SK-N-SH treated with all-trans-retinoic acid at 6 μM for 48 hours (cell line): ENCODE data around the gene SIRPB2.

Source experiments
- ATAC-seq: fragments of 200-7000 bp; cut with Tn5 transposase; 3 replicates; pipeline ENCODE4 v1.9.1; 2020; ENCODE audit warnings: mild to moderate bottlenecking, moderate library complexity
- ARNTL ChIP-seq: fragments of 450-650 bp; formaldehyde crosslinking; IDR thresholded peaks from 2 replicates; pipeline ENCODE4 v1.5.0; 2020; ENCODE audit warnings: low read depth, mild to moderate bottlenecking, moderate library complexity, borderline replicate concordance
- CREB5 ChIP-seq: fragments of 250-450 bp; sonication (Bioruptor Pico); IDR thresholded peaks from 2 replicates; pipeline ENCODE4 v1.5.1; 2020; ENCODE audit warnings: low read depth, mild to moderate bottlenecking, moderate library complexity
- CSDC2 ChIP-seq: fragments of 250-450 bp; sonication (Bioruptor Pico); IDR thresholded peaks from 2 replicates; pipeline ENCODE4 v1.5.0; 2020; ENCODE audit warnings: mild to moderate bottlenecking, moderate library complexity
- CSRNP3 ChIP-seq: fragments of 250-450 bp; sonication (Bioruptor Pico); IDR thresholded peaks from 2 replicates; pipeline ENCODE4 v1.5.1; 2021; ENCODE audit warnings: mild to moderate bottlenecking, moderate library complexity
- ESRRG ChIP-seq: fragments of 250-450 bp; sonication (Bioruptor Pico); IDR thresholded peaks from 2 replicates; pipeline ENCODE4 v1.6.1; 2021; ENCODE audit warnings: mild to moderate bottlenecking
- GLIS3 ChIP-seq: fragments of 250-450 bp; sonication (Bioruptor Pico); IDR thresholded peaks from 2 replicates; pipeline ENCODE4 v1.5.0; 2020; ENCODE audit warnings: mild to moderate bottlenecking, moderate library complexity
- ISL1 ChIP-seq: fragments of 250-450 bp; sonication (Bioruptor Pico); IDR thresholded peaks from 2 replicates; pipeline ENCODE4 v2.1.2; 2022; ENCODE audit warnings: mild to moderate bottlenecking, moderate library complexity
- OSR1 ChIP-seq: fragments of 250-450 bp; sonication (Bioruptor Pico); IDR thresholded peaks from 2 replicates; pipeline ENCODE4 v1.8.0; 2022; ENCODE audit warnings: moderate library complexity, mild to moderate bottlenecking, inconsistent platforms
- PATZ1 ChIP-seq: fragments of 250-450 bp; sonication (Bioruptor Pico); IDR thresholded peaks from 2 replicates; pipeline ENCODE4 v1.8.0; 2020; ENCODE audit warnings: mild to moderate bottlenecking, moderate library complexity, borderline replicate concordance
- POU6F1 ChIP-seq: fragments of 250-450 bp; sonication (Bioruptor Pico); IDR thresholded peaks from 2 replicates; pipeline ENCODE4 v1.8.0; 2021; ENCODE audit warnings: low read depth, mild to moderate bottlenecking, moderate library complexity, borderline replicate concordance
- PPARA ChIP-seq: fragments of 250-450 bp; sonication (Bioruptor Pico); IDR thresholded peaks from 2 replicates; pipeline ENCODE4 v1.5.0; 2020; ENCODE audit warnings: mild to moderate bottlenecking, borderline replicate concordance
- RARB ChIP-seq: fragments of 250-450 bp; sonication (Bioruptor Pico); IDR thresholded peaks from 2 replicates; pipeline ENCODE4 v1.8.0; 2021; ENCODE audit warnings: mild to moderate bottlenecking, moderate library complexity
- SNAI2 ChIP-seq: fragments of 250-450 bp; sonication (Bioruptor Pico); IDR thresholded peaks from 2 replicates; pipeline ENCODE4 v1.5.0; 2020; ENCODE audit warnings: mild to moderate bottlenecking, moderate library complexity
- TCF4 ChIP-seq: fragments of 250-450 bp; sonication (Bioruptor Pico); IDR thresholded peaks from 2 replicates; pipeline ENCODE4 v1.8.0; 2021; ENCODE audit warnings: mild to moderate bottlenecking, moderate library complexity, borderline replicate concordance
- TOX ChIP-seq: fragments of 250-450 bp; sonication (Bioruptor Pico); IDR thresholded peaks from 2 replicates; pipeline ENCODE4 v1.8.0; 2021; ENCODE audit warnings: mild to moderate bottlenecking, moderate library complexity, borderline replicate concordance
- TSHZ2 ChIP-seq: fragments of 250-450 bp; sonication (Bioruptor Pico); IDR thresholded peaks from 2 replicates; pipeline ENCODE4 v1.5.0; 2020; ENCODE audit warnings: mild to moderate bottlenecking, moderate library complexity
- ZFP3 ChIP-seq: fragments of 250-450 bp; sonication (Bioruptor Pico); IDR thresholded peaks from 2 replicates; pipeline ENCODE4 v1.5.0; 2020; ENCODE audit warnings: mild to moderate bottlenecking, moderate library complexity
- ZFP30 ChIP-seq: fragments of 450-650 bp; formaldehyde crosslinking; IDR thresholded peaks from 2 replicates; pipeline ENCODE4 v1.5.0; 2022; ENCODE audit warnings: mild to moderate bottlenecking, moderate library complexity
- ZNF565 ChIP-seq: fragments of 450-650 bp; formaldehyde crosslinking; conservative IDR thresholded peaks from 2 replicates; pipeline ENCODE4 v1.5.0; 2020; ENCODE audit warnings: low read depth, mild to moderate bottlenecking, moderate library complexity
- ZNF70 ChIP-seq: fragments of 450-650 bp; formaldehyde crosslinking; IDR thresholded peaks from 2 replicates; pipeline ENCODE4 v1.5.0; 2020; ENCODE audit warnings: mild to moderate bottlenecking, moderate library complexity
- ZNF8 ChIP-seq: fragments of 450-650 bp; formaldehyde crosslinking; IDR thresholded peaks from 2 replicates; pipeline ENCODE4 v1.5.0; 2020; ENCODE audit warnings: mild to moderate bottlenecking, moderate library complexity

Gene SIRPB2

GRCh38 chr20:1462001-1462400 lies 29.2 kb downstream of the SIRPB2 start (continued):
- no peak for TF ChIP-seq CSDC2 (CRISPR knock-in tag)
- TF ChIP-seq PATZ1 (CRISPR knock-in tag), result no peak

GRCh38 chr20:1460275-1460674 lies 30.9 kb downstream of the SIRPB2 start:
- no peak for ATAC-seq
- TF ChIP-seq PATZ1 (CRISPR knock-in tag) (no peak), RARB (CRISPR knock-in tag) (no peak), ZNF565 (CRISPR knock-in tag) (no peak), TOX (no peak), OSR1 (CRISPR knock-in tag) (no peak), ARNTL (CRISPR knock-in tag) (no peak), PPARA (CRISPR knock-in tag) (no peak), CREB5 (CRISPR knock-in tag) (no peak), CSDC2 (CRISPR knock-in tag) (no peak), TSHZ2 (CRISPR knock-in tag) (no peak), ESRRG (CRISPR knock-in tag) (no peak), ZFP3 (no peak), TCF4 (CRISPR knock-in tag) (no peak), POU6F1 (CRISPR knock-in tag) (no peak), ISL1 (no peak), GLIS3 (no peak), SNAI2 (no peak), ZNF8 (CRISPR knock-in tag) (no peak)
- TF ChIP-seq, all 23 proteins: peak for 0

GRCh38 chr20:1457992-1458391 lies 33.2 kb downstream of the SIRPB2 start:
- no peak for ATAC-seq
- TF ChIP-seq PATZ1 (CRISPR knock-in tag) (no peak), ISL1 (no peak), ZFP30 (CRISPR knock-in tag) (no peak), CSDC2 (CRISPR knock-in tag) (no peak), ZNF70 (CRISPR knock-in tag) (no peak), ZNF8 (CRISPR knock-in tag) (no peak), GLIS3 (no peak), ESRRG (CRISPR knock-in tag) (no peak), CSRNP3 (CRISPR knock-in tag) (no peak), ZFP3 (no peak), POU6F1 (CRISPR knock-in tag) (no peak), PPARA (CRISPR knock-in tag) (no peak), ARNTL (CRISPR knock-in tag) (no peak), TCF4 (CRISPR knock-in tag) (no peak)
- TF ChIP-seq, all 23 proteins: peak for 0
